ENCODE results near the gene GALNT14.

GALNT14 gene

GRCh38 chr2:30865243-30865642 lies 273.0 kb downstream of the GALNT14 start:
- Histone ChIP-seq H3K4me1 (peaks cover 66% of the 10 kb centered on the region), H3K27me3 (no peaks in the 10 kb centered on the region), H3K9ac (peak overlapping the region; percentile 43; the same call in 1 of the 2 replicates), H3K4me2 (peak overlapping the region; percentile 93), H3K4me3 (peak overlapping the region; percentile 36; the same call in 1 of the 2 replicates), H3K27ac (peak overlapping the region; percentile 79), H4K20me1 (no peaks in the 10 kb centered on the region), H3K9me3 (peaks cover 15% of the 10 kb centered on the region), H3K36me3 (no peaks in the 10 kb centered on the region)
- TF ChIP-seq Cebpa-rat (IDR thresholded peaks at IDR 0.05) = no peak

GRCh38 chr2:30862054-30862651 lies 276.1 kb downstream of the GALNT14 start:
- H3K36me3 ChIP-seq = no peaks in the 10 kb centered on the region

GRCh38 chr2:30860726-30861125 lies 277.5 kb downstream of the GALNT14 start:
- Histone ChIP-seq H3K27ac (no peak overlapping the region), H3K36me3 (no peaks in the 10 kb centered on the region), H3K4me1 (peaks cover 45% of the 10 kb centered on the region), H3K9ac (no peak overlapping the region), H3K9me3 (no peaks in the 10 kb centered on the region), H3K4me3 (no peak overlapping the region), H4K20me1 (no peaks in the 10 kb centered on the region), H3K4me2 (no peak overlapping the region), H3K27me3 (no peaks in the 10 kb centered on the region)
- TF ChIP-seq Cebpa-rat (IDR thresholded peaks at IDR 0.05) = no peak

More at GRCh38 chr2:30862054-30862651, 276.1 kb downstream of the GALNT14 start:
- H3K4me1 ChIP-seq = peaks cover 59% of the 10 kb centered on the region
- no peaks in the 10 kb centered on the region for H3K27me3 ChIP-seq
- H3K27ac ChIP-seq = no peak overlapping the region
- H4K20me1 ChIP-seq = no peaks in the 10 kb centered on the region
- no peak for TF ChIP-seq Cebpa-rat (IDR thresholded peaks at IDR 0.05)
- H3K4me2 ChIP-seq = peak overlapping the region; percentile 29
- H3K9me3 ChIP-seq = no peaks in the 10 kb centered on the region
- no peak overlapping the region for H3K4me3 ChIP-seq
- H3K9ac ChIP-seq = no peak overlapping the region

Data from BLaER1 (cell line).